GM18870 (cell line): ENCODE measurements around the gene PIK3CD.
"Not testable (repeated sequence)": the region's sequence is repeated elsewhere in the genome, so short reads cannot be mapped to it uniquely, and the experiment has no call there.

Source experiments
- ATAC-seq: cut with Tn5 transposase; IDR thresholded peaks from one replicate; pipeline ENCODE4 v1.9.1; 2021; ENCODE audit warnings: moderate library complexity; ENCODE audit not compliant: unreplicated experiment

PIK3CD gene

DNA sequence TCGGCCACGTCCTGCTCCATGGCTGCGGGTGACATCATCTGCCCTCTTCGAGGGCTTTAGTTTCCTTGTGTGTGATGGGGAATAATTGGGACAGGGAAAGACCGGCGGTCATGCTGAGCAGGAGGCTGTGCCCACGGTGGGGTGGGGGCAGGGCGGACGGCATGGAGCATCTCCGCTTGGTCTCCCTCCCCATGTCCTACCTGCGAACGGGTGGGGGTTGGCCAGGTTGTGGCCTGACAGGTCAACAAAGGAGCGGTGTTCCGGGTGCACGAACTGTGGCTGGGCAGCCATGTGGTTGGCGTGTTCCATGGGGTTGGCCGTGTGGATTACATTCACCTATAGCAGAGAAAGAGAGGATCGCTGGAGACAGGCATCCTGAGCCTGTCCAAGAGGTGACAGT lies 80.0 kb downstream of the PIK3CD start:
- no peak for ATAC-seq

GRCh38 chr1:9732123-9732971 lies 80.8 kb downstream of the PIK3CD start:
- no peak for ATAC-seq

DNA sequence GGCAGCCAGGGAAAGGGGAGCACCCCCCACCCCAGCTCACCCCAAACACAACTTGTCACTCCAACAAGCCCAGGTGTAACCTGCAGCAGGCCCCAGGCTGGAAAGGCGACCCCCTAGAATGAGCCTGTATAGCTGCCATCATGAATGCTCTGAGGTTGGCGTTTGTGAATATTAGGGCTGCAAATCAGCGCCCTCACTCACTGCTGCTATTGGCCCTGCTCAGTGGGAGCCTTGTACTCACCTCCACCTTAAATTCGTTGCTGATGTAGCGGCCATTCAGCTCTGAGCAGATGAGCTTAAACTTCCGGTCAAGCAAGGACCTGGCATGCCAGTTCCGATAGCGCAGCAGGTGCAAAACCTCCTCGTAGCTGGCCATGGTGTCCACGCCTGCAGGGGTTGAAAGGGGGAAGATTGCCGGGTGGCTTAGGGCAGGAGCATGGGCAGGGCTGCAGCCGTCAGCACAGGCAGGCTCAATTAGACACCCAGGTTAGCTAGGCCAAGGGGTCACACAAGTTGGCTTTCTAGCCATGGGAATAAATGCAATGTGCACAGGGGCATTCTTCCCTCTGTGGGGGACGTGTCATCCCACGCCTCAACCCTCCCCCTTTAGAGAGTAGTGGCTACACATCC lies 81.7 kb downstream of the PIK3CD start:
- no peak for ATAC-seq

DNA sequence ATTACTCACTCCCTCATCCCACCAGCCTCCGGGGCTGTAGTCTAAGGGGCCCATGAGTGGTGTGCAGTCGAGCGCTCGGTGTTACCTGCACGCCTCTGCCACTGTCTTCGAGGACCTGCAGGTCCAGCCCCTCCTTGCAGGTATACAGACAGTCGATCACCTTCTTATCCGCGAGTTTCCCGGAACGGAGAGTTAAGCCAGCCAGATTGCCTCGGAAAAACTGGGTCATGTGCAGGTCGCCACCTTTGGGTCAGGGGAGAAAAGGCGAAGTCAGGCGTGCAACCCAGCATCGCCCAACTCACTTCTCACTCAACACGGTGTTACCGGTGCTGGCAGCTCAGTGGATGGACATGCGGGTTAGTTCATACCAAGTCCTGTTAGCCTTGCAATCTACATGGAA lies 84.3 kb downstream of the PIK3CD start:
- no peak for ATAC-seq

DNA sequence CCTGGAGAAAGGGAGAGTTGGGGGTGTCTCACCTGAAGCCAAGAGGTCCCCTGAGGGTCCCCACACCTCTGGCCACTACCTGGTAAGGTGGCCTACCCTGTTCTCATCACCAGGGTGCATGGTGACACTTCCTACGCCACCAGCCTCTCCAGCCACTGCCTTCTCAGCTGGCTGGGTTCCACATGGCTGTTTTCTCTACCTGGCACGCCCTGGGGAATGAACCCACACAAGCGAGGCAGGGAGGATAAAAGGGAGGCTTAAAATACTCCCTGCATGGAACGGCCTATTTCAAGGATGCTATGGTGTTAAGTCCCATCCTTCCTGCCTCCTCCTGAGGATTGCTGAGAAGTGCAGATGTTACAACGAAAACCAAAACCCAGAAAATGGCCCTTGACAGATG lies 84.7 kb downstream of the PIK3CD start:
- ATAC-seq, result no peak

DNA sequence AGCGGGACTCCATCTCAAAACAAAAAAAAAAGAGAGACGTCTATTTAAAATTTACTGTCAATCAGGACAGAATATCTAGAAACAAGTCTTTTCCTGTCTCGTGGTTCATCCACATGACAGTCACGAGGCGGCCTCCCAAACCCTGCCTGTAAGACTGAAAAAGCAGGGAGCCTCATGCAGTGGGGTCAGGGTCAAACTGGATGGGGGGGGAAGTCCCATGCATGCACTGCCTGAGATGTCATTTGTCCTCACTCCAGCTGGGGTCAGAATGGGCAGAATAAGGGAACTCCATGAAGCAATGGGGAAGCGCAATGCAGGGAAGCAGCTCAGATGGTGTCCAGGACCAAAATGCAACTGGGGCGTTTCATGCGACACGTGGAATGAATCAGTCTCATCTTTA lies 85.5 kb downstream of the PIK3CD start:
- no peak for ATAC-seq

- no peak for ATAC-seq
These were observed 86.1 kb downstream of the PIK3CD start for GRCh38 chr1:9737671-9738070.

DNA sequence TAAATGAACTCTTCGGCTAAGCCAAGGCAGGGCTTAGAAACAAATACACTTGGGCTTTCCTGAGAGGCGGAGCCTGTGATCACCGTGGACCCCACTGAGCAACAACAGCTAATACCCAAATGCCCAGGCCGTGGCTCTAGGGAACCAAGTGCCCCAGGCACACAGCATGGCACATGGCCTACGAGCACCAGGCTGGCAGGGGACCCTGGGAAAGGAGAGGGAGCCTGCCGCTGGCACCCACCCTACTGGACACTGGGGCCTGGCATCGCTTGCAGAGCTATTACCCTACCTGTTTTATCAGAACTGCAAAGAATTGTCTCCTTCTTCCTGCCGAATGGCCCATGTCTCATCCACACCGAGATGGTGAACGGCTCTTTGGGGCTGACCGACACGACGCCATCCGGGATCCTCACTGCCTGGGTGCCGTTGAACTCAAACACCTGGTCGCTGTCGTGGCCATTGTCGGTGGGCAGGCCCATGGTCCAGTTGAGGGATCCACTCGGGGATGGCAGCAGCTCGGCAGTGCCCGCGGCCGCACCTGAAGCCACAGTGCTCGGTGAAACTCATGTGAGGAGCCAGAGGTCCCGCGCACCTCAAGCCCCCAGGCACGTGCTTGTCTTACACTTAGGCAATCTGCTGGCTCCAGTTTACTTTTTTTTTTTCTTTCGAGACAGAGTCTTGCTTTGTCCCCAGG lies 92.7 kb downstream of the PIK3CD start:
- no peak for ATAC-seq

GRCh38 chr1:9746211-9746610 lies 94.7 kb downstream of the PIK3CD start:
- ATAC-seq, result no peak

DNA sequence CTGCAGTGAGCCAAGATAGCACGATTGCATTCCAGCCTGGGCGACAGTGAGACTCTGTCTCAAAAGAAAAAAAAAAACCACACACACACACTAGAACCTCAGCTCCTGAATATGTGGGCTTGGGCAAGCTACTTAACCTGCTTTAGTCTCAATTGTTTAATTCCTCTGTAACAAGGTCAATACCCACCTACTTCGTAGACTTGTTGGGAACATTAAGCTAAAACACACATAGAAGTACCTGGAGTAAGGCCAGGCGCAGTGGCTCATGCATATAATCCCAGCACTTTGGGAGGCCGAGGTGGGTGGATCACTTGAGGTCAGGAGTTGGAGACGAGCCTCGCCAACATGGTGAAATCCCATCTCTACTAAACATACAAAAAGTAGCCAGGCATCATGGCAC lies 95.1 kb downstream of the PIK3CD start:
- ATAC-seq, result no peak

GRCh38 chr1:9748391-9748790 lies 96.9 kb downstream of the PIK3CD start:
- not testable (repeated sequence) for ATAC-seq

DNA sequence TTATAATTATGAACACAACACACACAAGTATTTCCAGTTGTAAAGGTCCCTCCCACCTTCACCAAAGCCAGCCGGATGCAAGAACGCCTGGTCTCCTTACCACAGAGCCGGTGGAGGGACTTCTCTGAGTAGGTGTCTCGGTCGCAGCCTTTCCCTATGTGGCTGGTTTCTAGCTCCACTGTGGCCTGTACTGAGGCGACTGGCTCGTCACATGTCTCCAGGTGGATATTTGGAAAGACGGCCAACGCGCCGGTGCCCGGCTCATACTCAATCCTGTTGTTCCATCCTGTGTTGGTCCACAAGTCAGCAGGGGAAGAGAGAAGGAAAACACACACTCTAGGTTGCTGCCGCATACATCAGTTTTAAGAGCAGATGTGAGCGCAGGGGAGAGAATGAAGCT lies 97.8 kb downstream of the PIK3CD start:
- no peak for ATAC-seq

DNA sequence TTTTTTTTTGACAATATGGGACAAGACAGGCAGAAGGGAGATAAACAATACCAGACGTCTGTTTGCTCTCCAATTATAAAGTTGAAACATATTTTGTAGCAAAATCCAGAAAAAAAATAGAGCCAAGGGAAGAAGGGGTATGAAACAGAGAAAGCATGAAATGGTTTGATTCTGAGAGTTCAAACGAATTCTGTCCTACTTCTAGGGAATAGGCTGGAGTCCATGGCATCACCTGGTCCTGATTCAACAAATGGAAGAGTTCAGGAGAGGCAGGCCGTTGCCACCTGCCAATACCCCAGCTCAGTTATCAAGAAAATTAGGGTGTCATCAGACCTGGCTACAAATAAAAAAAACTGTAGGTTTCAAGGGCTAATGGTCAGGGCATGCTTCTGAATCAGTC lies 100.4 kb downstream of the PIK3CD start:
- no peak for ATAC-seq

DNA sequence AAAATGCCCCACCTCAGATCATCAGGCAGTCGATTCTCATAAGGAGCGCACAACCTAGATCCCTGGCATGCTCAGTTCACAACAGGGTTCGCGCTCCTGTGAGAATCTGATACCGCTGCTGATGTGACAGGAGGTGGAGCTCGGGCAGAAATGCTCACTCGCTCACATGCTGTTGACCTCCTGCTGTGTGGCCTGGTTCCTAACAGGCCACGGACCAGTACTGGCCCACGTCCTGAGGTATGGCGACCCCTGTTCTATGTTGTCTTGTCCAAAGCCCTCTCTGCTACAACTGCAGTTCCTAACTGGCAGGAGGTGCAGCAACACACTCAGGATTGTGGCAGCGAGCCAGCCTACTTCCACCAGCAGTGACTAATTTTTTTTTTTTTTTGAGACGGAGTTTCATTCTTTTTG lies 101.6 kb downstream of the PIK3CD start:
- ATAC-seq, result no peak

DNA sequence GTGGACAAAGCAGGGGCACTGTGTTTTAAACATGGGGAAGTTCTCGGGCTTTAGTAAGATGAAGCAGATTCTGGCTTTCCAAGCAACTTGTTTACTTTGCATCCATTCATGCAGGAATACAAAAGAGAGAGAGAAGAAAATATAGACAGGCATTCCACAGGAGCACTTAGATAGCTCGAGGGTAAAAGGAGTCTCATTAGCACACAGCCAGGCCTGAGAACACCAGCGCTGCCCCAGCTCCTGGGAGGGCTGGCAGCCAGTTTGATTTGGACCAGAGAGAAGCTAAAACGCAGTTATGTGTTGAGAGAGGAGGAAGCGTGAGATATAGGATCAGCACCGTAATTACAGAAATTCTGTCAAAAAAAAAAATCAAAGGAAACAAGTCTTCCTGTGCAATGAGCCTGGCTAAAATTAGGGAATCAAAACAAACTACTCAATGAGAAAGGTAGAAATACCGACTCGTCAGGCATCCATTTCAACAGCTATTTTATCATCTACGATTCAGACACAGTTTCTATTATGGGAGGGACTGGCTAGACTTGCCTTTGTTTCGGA lies 104.0 kb downstream of the PIK3CD start:
- no peak for ATAC-seq

DNA sequence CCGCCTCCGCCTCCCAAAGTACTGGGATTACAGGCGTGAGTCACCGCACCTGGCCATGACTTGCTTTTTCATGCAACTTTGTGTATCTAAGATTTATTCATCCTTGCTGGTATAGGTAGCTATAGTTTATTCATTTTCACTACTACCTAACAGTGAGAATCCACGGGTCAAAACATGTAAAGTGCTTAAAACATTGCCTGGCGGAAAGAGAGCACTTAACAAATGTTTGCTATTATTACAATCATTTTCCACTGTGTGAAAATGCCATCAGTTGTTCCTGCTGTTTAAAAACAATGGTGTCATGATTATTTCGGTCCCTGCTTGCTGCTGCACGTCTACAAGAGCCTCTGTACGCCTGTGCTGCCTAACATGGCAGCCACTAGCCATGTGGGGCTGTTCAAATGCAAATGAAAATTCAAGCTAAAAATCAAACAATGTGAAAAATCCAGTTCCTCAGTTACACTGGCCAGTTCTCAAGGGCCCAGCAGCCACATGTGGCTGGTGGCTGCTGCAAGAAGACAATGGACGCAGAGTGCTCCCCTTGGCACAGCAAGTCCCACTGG lies 107.1 kb downstream of the PIK3CD start:
- no peak for ATAC-seq

GRCh38 chr1:9759939-9760338 lies 108.4 kb downstream of the PIK3CD start:
- no peak for ATAC-seq

GRCh38 chr1:9760824-9761223 lies 109.3 kb downstream of the PIK3CD start:
- no peak for ATAC-seq

GRCh38 chr1:9761855-9762254 lies 110.3 kb downstream of the PIK3CD start:
- no peak for ATAC-seq

DNA sequence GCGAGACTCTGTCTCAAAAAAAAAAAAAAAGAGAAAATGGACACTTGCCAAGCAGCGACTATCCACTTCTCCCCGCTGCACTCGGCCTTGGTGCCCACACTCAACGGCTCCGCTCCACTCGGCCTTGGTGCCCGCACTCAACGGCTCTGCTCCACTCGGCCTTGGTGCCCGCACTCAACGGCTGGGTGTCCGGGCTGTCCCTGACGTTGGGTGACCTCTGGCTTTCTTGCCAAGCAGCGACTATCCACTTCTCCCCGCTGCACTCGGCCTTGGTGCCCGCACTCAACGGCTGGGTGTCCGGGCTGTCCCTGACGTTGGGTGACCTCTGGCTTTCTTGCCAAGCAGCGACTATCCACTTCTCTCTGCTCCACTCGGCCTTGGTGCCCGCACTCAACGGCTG lies 110.9 kb downstream of the PIK3CD start:
- ATAC-seq, result not testable (repeated sequence)

GRCh38 chr1:9763914-9764313 lies 112.4 kb downstream of the PIK3CD start:
- ATAC-seq, result no peak
